Effector CD4-positive, alpha-beta T cell (primary cell): ENCODE measurements around the gene GTF2F2.

Experiments used
- DNase-seq: peaks from one replicate; pipeline ENCODE4 v3.0.0-alpha.2; 2020

GTF2F2 gene

DNA sequence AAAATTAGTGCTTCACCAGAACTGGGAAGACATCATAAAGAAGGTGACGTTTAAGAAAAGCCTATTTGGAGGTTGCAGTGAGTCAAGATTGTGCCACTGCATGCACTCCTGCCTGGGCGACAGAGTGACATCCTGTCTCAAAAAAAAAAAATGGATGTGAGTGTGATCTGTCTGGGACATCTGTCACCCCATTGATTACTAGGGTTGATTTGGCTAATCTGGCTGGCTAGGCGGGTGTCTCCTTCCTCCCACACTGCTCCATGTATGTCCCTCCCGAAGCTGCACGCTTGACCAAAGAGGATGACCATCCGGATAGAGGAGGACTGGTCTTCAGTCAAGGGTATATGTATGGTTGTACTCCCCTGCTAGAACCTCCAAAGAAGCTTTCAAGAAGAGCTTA lies 2.6 kb downstream of the GTF2F2 start:
- no peak for DNase-seq

DNA sequence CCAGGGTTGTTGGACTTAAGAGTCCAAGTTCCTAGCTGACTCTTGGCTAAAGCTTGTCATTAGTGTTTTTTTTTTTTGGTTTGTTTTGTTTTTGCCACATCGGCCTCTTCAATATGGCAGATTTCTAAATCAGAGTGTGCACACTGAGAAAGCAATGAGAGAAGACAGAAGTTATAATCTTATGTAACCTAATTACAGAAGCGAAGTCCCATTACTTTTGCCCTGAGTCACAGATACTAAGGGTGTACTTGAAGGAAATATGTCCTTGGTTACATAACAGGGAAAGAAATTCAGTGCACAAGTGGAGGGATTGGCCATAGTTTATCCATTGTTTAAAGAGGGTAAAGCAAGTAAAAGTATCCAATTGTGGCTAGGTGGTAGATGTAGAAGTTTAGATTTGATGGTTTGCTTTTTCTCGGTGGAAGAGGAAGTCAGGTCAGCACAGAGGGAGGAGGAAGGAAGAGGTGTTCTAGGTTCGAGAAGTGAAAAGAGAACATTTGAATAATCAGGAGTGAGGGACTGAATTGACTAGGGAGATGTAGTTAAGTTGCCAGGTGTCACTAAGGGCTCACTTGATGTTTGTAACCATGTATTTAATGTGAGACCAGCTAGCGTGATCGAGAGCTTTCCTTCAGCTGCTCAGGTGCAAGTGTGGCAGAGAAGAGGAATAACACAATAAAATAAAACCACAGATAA lies 12.2 kb downstream of the GTF2F2 start:
- no peak for DNase-seq

DNA sequence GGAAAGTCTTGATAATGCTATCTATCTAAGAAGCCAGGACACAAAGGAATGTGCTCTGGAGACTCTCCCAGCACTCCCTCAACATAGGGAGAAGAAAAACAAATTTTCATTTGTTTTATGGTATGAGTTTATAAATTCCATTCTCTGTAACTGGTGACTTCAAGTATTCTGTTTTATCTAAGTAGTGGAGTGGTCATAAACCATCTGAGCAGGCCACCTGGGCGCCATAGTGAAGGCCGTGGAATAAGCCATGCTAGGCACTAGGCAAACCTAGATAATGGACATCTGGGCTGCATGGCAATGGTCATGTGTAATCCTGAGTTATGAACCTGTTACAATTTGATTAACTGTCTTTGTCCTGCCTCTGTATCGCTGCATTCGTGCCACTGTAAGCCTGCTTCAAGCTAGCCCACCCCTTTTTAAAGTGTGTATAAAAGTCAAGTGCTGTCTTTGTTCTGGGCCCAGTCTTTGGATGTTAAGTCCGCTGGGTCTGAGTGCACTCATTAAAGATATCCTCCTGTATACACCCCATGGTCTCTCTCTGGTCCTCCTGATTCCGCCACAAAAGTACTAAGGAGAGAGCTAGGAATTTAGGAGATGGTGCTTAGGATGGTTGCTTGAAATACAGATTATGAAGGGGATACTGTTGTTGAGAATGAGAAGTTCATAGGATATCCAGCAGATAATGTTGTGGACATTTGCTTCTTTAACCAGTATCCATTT lies 13.2 kb downstream of the GTF2F2 start:
- no peak for DNase-seq

DNA sequence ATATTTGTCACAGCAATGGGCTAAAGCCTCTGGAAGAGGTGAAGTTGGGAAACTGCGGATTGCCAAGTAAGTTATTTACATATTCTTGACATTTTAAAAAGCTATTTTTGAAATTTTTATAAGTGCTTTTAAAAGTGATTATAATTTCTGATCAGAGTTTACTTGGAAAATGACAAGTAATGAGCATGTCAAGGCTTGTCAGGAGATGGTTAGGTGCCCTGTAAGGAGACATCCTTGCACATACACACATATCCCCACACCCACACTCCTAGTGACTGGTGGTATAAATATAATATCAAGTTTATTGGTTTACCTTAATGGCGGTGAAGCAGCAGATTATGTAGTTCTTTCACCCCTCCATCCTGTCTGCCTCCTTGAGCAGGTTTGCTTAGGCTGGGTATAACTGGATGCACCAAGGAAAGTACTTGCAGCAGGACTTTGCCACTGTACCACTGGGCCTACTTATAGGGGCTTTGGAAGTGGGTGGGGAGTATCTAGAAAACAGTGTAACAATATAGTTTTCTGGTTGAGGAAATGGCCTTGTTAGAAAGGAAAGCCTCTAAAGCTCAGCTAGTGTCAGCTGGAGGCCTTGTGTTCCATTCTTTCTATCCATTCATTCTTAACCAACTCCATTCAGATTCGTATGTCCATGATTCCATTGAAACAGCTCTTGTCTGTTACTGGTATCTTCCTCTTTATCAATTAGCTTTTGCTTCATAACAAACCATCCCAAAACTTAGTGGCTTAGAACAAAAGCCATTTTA lies 16.6 kb downstream of the GTF2F2 start:
- no peak for DNase-seq

DNA sequence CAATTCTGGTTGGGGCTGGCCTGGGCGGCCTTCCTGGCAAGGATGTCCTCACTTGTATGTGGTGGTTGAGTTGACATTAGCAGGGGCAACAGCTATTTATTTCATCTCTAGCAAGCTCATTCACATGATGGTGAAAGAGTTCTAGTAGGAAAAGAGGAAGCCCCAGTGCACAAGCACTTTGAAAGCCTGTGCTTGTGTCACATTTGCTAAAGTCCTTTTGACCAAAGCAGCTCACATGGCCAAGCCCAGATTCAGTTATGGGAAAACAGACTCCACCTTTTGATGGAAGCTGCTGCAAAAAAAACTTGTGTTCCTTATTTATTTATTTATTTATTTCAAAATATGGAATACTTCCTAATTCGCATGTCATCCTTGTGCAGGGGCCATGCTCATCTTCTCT lies 17.2 kb downstream of the GTF2F2 start:
- no peak for DNase-seq

DNA sequence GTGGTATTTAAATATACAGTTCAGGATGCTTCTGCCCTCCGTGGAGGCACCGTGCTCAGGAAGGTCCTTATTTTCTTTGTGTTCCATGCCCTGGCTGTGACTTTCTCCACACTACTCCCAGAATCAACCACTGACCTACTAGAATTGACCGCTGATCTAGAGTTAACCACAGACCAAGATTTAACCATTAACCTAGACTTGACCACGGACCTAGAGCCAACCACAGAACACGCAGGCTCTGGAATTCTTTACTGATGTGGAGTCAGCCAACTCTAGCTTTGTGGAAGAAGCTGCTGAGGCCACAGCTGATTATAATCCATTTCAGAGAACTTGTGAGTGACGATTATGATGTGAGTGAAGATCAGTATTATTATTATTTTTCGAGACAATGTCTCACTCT lies 18.0 kb downstream of the GTF2F2 start:
- no peak for DNase-seq

DNA sequence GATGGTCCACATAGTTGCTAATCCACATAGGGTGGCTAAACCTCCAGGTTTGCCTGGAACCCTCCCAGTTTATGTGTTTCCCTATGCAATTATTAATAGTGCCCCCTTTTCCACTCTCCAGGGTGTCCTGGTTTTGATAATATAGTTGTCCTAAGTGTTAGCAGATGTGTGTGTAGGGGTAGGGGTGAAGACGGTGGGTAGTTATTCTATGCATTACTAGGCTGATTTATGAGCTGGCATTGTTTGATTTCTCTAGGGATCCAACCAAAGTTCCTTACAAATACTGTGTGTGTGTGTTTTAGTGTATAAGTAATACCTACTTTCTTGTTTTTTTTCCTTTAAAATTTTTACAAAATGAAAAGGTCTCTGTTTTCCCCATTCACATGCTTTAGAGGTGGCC lies 21.1 kb downstream of the GTF2F2 start:
- DNase-seq, result no peak

DNA sequence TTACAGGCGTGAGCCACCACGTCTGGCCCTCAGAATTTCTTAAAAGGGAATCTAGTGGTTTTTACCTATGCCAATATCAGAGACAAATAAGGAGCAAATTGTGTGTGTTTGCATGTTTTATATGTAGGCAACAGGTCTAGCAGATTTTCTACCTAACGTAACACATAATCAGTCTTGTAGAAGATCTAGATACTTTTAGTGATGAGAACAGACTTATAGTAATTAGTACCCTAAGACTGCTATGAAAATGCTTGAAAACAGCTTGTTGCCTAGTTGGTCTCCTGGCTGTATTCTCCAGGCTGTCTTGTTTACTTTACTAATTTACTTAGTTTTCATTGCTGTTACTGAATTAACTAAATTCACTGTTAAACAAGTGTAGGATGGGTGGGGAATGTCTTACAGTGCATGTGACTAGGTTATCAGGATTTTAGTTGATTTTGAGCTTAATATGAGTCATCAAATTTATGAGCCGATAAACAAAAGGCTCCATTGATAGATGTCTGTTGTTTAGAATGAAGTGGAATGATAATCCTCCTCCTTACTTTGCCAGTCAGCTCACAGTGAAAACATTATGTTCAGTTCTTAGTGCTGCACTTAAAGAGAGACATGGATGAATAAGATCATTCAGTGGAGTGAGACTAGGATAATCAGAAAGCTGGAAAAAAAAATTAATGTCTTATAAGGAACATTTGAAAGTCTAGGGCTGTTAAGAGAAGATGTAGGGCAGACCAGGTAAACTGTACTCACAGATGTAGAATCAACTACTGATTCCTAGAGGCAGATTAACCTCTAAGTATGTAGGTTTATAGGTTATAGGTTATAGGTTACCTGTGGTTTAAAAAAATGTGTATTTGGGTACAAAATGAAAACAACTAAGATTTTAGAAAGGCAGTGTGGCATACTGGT lies 22.4 kb downstream of the GTF2F2 start:
- DNase-seq, result no peak

DNA sequence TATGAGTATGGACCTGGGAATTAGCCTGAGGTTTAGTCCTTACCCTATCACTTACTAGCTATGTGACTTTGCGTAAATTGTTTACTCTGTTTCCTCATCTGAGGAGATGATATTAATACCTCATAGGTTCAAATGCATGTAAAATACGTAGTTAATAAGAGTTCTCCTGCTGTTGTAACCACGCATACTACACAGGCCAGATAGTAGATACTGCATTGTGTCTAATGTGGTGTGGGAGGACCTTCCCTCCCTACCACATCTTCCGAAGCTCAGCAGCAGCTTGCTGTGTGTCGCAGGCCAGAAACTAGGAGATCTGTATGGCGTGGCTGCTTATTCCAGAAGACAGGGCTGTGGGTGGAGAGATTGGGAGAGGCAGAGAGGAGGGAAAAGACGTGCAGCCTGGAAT lies 23.0 kb downstream of the GTF2F2 start:
- DNase-seq, result no peak

DNA sequence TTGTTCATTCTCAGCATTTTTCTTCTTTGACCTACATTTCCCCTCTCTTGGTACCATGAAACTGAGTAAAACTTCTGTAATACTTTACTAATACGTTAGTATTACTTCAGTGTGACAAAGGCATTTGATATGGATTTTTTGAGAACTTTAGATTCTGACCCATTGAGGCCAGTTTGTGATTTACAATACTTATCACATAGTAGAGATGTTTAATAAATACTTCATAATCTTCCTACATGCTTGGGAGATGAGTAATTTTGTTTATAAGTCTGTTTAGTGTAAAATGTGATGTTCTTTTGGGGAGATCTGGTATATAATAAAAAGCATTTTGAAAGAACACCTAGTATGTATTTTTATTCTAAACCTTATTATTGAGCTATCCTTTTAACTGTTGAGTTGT lies 29.7 kb downstream of the GTF2F2 start:
- DNase-seq, result no peak

DNA sequence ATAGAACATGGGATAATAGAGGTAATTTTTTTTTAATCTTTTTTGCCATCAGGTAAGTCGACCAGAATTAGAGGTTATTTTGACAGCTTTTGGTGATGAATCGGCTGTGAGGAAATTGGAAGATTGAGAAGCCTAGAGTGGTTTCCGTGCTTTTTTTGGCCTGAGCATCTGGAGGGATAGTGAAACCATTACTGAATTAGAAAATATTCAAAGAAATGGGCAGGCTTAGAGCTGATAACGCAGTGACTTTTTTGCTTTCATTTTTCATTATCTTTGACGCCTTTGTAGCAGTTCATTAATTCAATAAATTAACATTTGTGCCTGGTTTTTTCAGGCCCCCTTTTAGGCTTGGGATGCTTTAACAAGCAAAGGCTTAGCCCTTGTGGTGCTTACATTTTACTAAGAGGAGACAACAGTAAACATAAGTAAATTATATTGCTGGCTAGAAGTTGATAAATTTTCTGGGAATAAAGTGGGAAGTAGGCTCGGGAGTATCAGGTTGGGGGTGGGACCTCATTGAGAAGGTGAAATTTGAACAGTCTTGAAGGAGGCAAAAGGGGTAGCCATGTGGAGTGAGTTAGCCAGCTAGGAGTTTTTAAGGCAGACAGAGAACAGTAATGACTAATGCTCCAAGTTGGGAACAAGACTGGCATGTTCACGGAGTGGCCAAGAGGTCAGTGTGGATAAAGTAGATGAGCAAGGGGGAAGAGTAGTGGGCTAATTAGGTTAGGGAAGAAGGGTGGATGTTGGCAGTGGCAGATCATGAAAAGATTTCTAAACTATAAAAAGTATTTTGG lies 36.5 kb downstream of the GTF2F2 start:
- DNase-seq, result no peak

DNA sequence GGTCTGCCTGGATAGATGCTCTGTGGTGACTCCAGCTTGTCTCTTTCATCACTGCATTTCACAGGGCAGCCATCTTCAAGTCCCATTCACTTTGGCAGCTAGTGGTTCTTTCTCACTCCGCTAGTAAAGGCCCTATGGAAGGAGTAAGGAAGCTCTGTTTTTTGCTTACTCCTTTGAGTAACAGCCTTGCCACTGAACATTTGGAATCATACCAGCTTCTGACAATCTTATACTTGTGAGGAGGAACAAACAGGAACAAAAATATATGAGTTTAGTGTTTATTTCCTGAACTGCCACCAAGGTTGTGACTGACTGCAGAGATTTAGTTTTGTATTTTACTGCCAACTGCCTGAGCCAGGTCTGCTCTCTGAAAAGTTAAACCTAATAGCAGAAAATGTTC lies 41.9 kb downstream of the GTF2F2 start:
- no peak for DNase-seq

DNA sequence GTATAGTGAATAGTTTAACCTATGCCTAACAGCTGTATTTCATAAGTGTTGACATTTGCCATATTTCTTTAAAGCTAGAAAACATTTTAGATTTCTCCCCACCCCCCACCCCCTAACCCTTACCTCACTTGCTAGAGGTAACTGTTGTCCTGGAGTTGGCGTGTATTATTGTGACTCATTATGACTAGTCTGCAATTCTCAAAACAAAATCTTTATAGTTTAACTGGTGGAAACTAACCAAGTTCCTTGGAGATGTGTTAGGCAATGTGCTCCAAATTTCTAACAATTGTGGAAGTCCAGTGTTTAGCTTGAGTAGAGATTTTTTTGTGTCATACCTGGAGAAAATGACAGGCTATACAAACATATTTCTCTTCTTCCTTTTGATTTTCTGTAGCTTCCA lies 42.5 kb downstream of the GTF2F2 start:
- DNase-seq, result no peak

DNA sequence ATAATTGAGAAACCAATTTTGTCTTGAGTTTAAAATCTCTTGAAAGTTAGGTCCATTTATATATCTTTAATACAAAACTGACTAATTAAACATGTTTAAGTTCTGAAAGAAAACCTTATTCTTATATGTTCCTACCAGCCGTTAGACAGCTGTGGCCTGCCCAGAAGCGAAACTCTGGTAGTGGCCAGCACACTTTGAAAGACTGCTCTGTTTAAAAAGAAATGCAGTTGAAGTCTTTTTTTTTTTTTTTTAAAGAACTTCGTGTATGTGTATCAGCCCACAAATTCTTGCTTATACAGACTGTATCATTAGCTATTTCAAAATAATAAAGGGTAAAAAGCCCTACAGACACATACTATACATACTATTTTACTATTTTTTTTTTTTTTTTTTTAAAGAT lies 46.5 kb downstream of the GTF2F2 start:
- no peak for DNase-seq

DNA sequence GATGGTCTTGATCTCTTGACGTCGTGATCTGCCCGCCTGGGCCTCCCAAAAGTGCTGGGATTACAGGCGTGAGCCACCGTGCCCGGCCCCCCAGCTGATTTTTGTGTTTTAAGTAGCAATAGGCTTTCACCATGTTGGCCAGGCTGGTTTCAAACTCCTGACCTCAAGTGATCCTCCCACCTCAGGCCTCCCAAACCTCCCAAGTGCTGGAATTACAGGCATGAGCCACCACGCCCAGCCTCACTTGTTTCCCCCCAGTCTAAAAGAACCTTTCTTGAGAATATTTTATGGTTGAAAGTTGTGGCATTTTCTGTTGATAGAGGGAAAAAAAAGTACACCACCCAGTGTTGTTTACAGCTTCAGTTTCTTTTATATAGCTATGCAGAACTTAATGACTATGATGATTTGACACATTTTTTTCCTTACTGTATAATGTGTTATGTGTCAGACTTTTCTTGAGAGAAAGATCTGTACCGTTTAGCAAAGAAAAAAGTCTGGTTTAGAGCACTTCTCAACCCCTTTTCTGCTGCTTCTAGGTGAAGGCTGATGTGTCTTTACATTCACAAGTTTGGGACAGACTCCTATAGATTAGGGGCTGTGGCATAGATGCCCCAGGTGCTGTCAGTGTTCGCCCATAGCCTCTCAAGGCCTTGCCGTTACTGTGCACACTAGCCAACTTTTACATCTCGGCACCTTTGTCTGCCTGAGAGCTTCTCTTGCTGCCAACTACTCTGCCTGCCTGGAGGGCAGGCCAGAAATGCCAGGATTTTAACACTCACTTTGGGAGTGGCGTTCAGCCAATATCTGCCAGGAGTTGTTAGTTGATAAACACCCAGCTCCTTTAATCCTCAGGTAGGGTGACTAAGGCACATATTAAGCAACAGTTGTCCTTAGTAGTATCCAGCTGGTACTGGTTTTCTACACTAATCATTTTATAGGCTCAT lies 47.6 kb downstream of the GTF2F2 start:
- no peak for DNase-seq

DNA sequence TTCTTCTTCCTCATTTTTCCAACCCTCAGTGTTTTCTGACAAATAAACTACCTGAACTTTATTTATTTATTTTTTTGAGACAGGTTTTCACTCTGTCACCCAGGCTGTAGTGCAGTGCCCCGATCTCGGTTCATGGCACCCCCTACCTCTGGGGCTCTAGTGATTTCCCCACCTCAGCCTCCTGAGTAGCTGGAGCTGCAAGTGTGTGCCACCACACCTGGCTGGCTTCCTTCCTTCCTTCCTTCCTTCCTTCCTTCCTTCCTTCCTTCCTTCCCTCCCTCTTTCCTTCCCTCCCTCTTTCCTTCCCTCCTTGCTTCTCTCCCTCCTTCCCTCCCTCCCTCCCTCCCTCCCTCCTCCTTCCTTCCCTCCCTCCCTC lies 48.2 kb downstream of the GTF2F2 start:
- no peak for DNase-seq

DNA sequence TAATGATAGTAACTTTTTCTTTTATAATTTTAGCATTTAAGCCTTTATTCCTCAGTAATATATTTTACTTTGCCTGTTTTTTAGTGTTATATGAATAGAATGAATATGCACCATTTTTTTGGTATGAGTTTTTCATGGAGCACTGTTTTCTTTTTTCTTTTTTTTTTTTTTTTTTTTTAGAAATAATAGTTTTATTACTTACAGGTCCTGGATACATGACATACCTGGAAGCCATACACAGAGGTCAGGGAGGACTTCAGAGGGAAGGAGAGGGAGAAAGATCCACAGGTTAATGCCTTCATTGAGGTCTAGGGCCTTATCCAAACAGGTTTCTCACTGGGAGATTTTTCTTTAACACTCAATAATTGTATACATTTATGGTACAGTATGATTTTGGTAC lies 54.2 kb downstream of the GTF2F2 start:
- no peak for DNase-seq

DNA sequence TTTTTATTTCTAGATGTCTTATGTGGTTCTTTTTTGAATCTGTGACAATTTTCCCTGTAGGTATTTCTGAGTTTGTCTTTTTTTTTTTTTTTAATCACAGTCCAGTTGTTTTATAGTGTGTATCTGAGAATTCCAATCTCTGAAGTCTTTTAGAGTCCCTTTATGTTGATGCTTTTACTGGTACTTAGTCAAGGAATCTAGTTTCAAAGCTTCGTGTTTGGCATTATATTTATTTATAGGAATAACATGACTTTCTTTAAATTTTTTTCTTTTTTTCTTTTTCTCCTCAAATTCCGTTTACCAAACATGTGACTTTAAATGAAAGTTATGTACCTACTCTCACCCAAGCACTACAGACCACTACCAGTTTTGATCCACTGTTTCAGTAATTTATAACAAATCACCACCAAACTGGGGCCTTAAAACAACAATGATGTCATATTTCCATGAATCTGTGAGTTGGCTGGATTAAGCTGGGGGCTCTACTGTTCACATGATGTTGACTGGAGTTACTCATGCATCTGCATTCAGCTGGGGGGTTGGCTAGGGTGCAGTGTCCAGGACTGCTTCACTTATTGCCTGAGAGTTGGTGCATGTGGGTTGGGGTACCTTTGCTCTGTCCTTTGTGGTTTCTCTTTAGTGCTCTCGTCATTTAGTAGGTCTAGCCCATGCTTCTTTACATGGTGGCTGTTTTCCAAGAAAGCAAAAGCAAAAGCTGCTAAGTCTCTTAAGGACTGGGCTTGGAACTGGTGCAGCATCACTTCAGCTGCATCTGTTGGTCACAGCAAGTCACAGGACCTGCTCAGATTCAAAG lies 58.2 kb downstream of the GTF2F2 start:
- no peak for DNase-seq

DNA sequence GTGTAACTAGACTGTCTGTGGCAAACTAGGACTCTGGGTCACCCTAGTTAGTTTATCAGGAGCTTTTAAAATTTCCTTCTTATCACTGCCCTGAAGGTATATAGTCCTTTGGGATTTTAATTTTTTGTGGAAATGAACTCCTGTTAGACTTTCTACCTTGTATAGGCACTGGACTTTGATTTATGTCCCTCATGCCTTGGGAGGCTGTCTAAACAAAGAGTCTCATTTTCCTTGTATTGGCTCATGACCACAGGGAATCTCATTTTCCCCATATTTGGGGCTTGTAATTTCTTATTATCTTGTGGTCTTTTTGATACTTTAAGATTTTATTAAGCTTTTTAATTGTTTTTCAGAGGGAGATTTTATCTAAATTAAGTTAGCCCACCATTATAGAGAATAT lies 59.1 kb downstream of the GTF2F2 start:
- DNase-seq, result no peak

DNA sequence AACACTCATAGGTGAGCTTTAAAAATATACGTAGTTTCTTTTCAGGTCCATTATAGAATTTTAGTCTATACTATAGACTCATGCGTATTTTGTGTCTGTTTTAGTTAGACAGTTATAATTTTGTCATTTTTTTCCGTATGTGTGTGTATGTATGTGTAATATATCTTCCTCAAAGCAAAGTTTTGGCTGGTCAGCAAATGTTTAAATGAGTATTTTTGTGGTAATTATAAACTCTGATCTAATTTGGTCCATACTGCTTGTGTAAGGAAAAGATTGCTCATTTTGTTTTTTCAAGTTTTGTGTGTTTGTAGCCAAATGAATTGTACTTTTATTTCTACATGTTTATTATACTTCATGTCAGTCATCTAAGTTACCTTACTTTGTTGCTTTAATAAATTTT lies 60.0 kb downstream of the GTF2F2 start:
- DNase-seq, result no peak
